Measurements from ENCODE around the gene CNTN5.

- TF ChIP-seq EZH2 (IDR thresholded peaks at IDR 0.05; ENCODE audit: insufficient read depth, poor library complexity, severe bottlenecking) (no peak), EZH2phosphoT487 (IDR thresholded peaks at IDR 0.05; ENCODE audit: insufficient read depth, low read depth) (no peak)
These were observed 752.9 kb downstream of the CNTN5 start for GRCh38 chr11:99773646-99774045.

Data from GM23248 (cell line).